NT2/D1 (cell line): ENCODE measurements around the gene SCAI.

ENCODE experiments used
- SUZ12 ChIP-seq: IDR thresholded peaks from 2 replicates; pipeline ENCODE4 v1.6.1; 2011; ENCODE audit not compliant: insufficient read length, insufficient read depth; ENCODE audit errors: extremely low read depth
- YY1 ChIP-seq: IDR thresholded peaks from 2 replicates; pipeline ENCODE4 v1.6.1; 2011; ENCODE audit not compliant: insufficient read length, insufficient read depth
- ZNF274 ChIP-seq: IDR thresholded peaks from 2 replicates; pipeline ENCODE4 v1.6.1; 2011; ENCODE audit warnings: mild to moderate bottlenecking, low read depth, low read length

GRCh38 chr9:125085703-125086477 is 57.4 kb downstream of the SCAI start:
- no peak for TF ChIP-seq YY1
- no peak for TF ChIP-seq ZNF274
- no peak for TF ChIP-seq SUZ12
